IMR-90 (cell line): ENCODE measurements around the gene B3GAT3. TPM values are rescaled to one million over a fixed set of nuclear protein-coding genes. Genes with fewer than 3 reads are reported as not detected.
A peak's percentile ranks its signal among the peaks of the same experiment; 100 is the strongest.

ENCODE experiments used
- ATAC-seq: fragments of 200-7000 bp; cut with Tn5 transposase; 2 replicates; pipeline ENCODE4 v1.9.1; 2020; ENCODE audit warnings: low read depth, mild to moderate bottlenecking, moderate library complexity
- BruUV-seq: library from RNA; stranded (reverse); fragments of 400-500 nt; replicated peaks from 2 replicates; lab custom pipeline; 2021; lab: Mats Ljungman, UMichigan
- CTCF ChIA-PET: fragments of 300-600 bp; formaldehyde crosslinking; extraction: SDS; loops from one replicate; lab custom pipeline; 2021; ENCODE audit warnings: antibody characterized with exemption; lab: Yijun Ruan, JAX
- POLR2A ChIA-PET: fragments of 300-600 bp; sonication (Branson Sonifier 250); formaldehyde crosslinking; loops from one replicate; lab custom pipeline; 2022; ENCODE audit warnings: antibody characterized with exemption; ENCODE audit not compliant: unreplicated experiment; lab: Charles Lee
- DNase-seq: peaks from one replicate; pipeline ENCODE4 v3.0.0; 2013
- H2AFZ ChIP-seq: replicated peaks from 2 replicates; pipeline ENCODE3; 2013; ENCODE audit warnings: low read length, mild to moderate bottlenecking; ENCODE audit not compliant: poor library complexity
- H2AK5ac ChIP-seq: 2 replicates; pipeline ENCODE4 v1.6.1; 2013; ENCODE audit warnings: low read depth, low read length, inconsistent platforms
- H2AK9ac ChIP-seq: replicated peaks from 2 replicates; pipeline ENCODE3; 2013; ENCODE audit warnings: mild to moderate bottlenecking, low read depth, low read length, moderate library complexity; ENCODE audit not compliant: poor library complexity
- H2BK120ac ChIP-seq: 2 replicates; pipeline ENCODE4 v1.6.1; 2013; ENCODE audit warnings: low read depth, low read length, inconsistent platforms
- H2BK15ac ChIP-seq: 3 replicates; pipeline ENCODE4 v1.6.1; 2013; ENCODE audit warnings: low read depth, low read length, inconsistent platforms
- H2BK20ac ChIP-seq: 2 replicates; pipeline ENCODE4 v1.6.1; 2013; ENCODE audit warnings: low read depth, mild to moderate bottlenecking, inconsistent platforms, low read length, moderate library complexity
- H2BK5ac ChIP-seq: 2 replicates; pipeline ENCODE4 v1.6.1; 2013; ENCODE audit warnings: mild to moderate bottlenecking, low read depth, low read length, inconsistent platforms; ENCODE audit not compliant: poor library complexity, severe bottlenecking
- H3K14ac ChIP-seq: replicated peaks from 2 replicates; pipeline ENCODE4 v1.6.1; 2013; ENCODE audit warnings: low read depth, low read length, inconsistent platforms
- H3K18ac ChIP-seq: 2 replicates; pipeline ENCODE4 v1.6.1; 2013; ENCODE audit warnings: low read depth, low read length, control low read depth
- H3K23ac ChIP-seq: 2 replicates; pipeline ENCODE4 v1.6.1; 2013; ENCODE audit warnings: low read depth, low read length, inconsistent platforms
- H3K27ac ChIP-seq: 2 replicates; pipeline ENCODE4 v1.5.1; 2013; ENCODE audit warnings: mild to moderate bottlenecking, control low read depth, low read length; ENCODE audit not compliant: insufficient read depth
- H3K27me3 ChIP-seq: 2 replicates; pipeline ENCODE4 v1.6.1; 2013; ENCODE audit warnings: low read length; ENCODE audit not compliant: control insufficient read depth, insufficient read depth
- H3K36me3 ChIP-seq: 2 replicates; pipeline ENCODE4 v1.6.1; 2013; ENCODE audit warnings: low read length, mixed read lengths; ENCODE audit not compliant: control insufficient read depth, insufficient read depth
- H3K4ac ChIP-seq: 2 replicates; pipeline ENCODE4 v1.6.1; 2013; ENCODE audit warnings: low read depth, low read length, inconsistent platforms
- H3K4me1 ChIP-seq: 2 replicates; pipeline ENCODE4 v1.6.1; 2013; ENCODE audit warnings: low read length, mixed read lengths; ENCODE audit not compliant: control insufficient read depth, insufficient read depth
- H3K4me2 ChIP-seq: 2 replicates; pipeline ENCODE4 v1.6.1; 2013; ENCODE audit warnings: low read depth, mild to moderate bottlenecking, control low read depth, low read length, moderate library complexity
- H3K4me3 ChIP-seq: 2 replicates; pipeline ENCODE4 v1.5.1; 2013; ENCODE audit warnings: low read depth, mild to moderate bottlenecking, control low read depth, low read length, moderate library complexity; ENCODE audit not compliant: insufficient read depth
- H3K56ac ChIP-seq: 2 replicates; pipeline ENCODE4 v1.6.1; 2013; ENCODE audit warnings: low read length, inconsistent platforms; ENCODE audit not compliant: insufficient read depth; ENCODE audit errors: extremely low read depth
- H3K79me1 ChIP-seq, 2 experiments: 2 replicates each; pipeline ENCODE4 v1.6.1; 2013; ENCODE audit warnings: low read length in 2 of 2, inconsistent platforms in 1 of 2, low read depth in 1 of 2
- H3K9ac ChIP-seq: 2 replicates; pipeline ENCODE4 v1.6.1; 2013; ENCODE audit warnings: low read depth, low read length, control low read depth
- H3K9me1 ChIP-seq: 2 replicates; pipeline ENCODE4 v1.6.1; 2013; ENCODE audit warnings: low read length, inconsistent platforms; ENCODE audit not compliant: insufficient read depth
- H3K9me3 ChIP-seq: 2 replicates; pipeline ENCODE4 v1.6.1; 2013; ENCODE audit warnings: low read length; ENCODE audit not compliant: control insufficient read depth, insufficient read depth
- H4K20me1 ChIP-seq: 2 replicates; pipeline ENCODE4 v1.6.1; 2013; ENCODE audit warnings: low read length, inconsistent platforms; ENCODE audit not compliant: insufficient read depth
- H4K5ac ChIP-seq: 2 replicates; pipeline ENCODE4 v1.6.1; 2013; ENCODE audit warnings: mild to moderate bottlenecking, low read depth, low read length, control low read depth
- H4K8ac ChIP-seq, 2 experiments: 2 replicates each; pipeline ENCODE4 v1.6.1; 2013; ENCODE audit warnings: low read depth in 2 of 2, low read length in 2 of 2, control low read depth in 1 of 2, inconsistent platforms in 1 of 2
- H4K91ac ChIP-seq: 2 replicates; pipeline ENCODE4 v1.6.1; 2013; ENCODE audit warnings: low read depth, low read length, inconsistent platforms; ENCODE audit not compliant: insufficient read depth
- BHLHE40 ChIP-seq: fragments of 150-350 bp; IDR thresholded peaks from 2 replicates; pipeline ENCODE4 v1.6.1; 2016; ENCODE audit warnings: mild to moderate bottlenecking, low read depth, low read length
- CEBPB ChIP-seq: IDR thresholded peaks from 2 replicates; pipeline ENCODE4 v1.6.1; 2012; ENCODE audit warnings: low read depth, low read length, improper control_type of control experiment
- CHD1 ChIP-seq: IDR thresholded peaks from 2 replicates; pipeline ENCODE4 v1.6.1; 2012; ENCODE audit warnings: low read depth, low read length, improper control_type of control experiment
- FOS ChIP-seq: fragments of 150-350 bp; IDR thresholded peaks from 2 replicates; pipeline ENCODE4 v1.6.1; 2016; ENCODE audit warnings: low read depth, low read length
- MAFK ChIP-seq: IDR thresholded peaks from 2 replicates; pipeline ENCODE4 v1.6.1; 2012; ENCODE audit warnings: low read depth, low read length, improper control_type of control experiment
- MAZ ChIP-seq: IDR thresholded peaks from 2 replicates; pipeline ENCODE4 v1.6.1; 2012; ENCODE audit warnings: low read depth, mild to moderate bottlenecking, low read length, improper control_type of control experiment, moderate library complexity, borderline replicate concordance
- MXI1 ChIP-seq: IDR thresholded peaks from 2 replicates; pipeline ENCODE4 v1.6.1; 2012; ENCODE audit warnings: low read depth, mild to moderate bottlenecking, low read length, moderate library complexity, borderline replicate concordance
- NFE2L2 ChIP-seq: fragments of 150-350 bp; IDR thresholded peaks from 2 replicates; pipeline ENCODE4 v1.6.1; 2016; ENCODE audit warnings: low read depth, mild to moderate bottlenecking, low read length
- POLR2A ChIP-seq: IDR thresholded peaks from 2 replicates; pipeline ENCODE4 v1.6.1; 2012; ENCODE audit warnings: mild to moderate bottlenecking, low read depth, low read length
- RAD21 ChIP-seq: IDR thresholded peaks from 2 replicates; pipeline ENCODE4 v1.6.1; 2012; ENCODE audit warnings: low read length, improper control_type of control experiment
- RCOR1 ChIP-seq: IDR thresholded peaks from 2 replicates; pipeline ENCODE4 v1.6.1; 2012; ENCODE audit warnings: mild to moderate bottlenecking, low read length, improper control_type of control experiment; ENCODE audit not compliant: insufficient replicate concordance
- RFX5 ChIP-seq: IDR thresholded peaks from 2 replicates; pipeline ENCODE4 v1.8.0; 2012; ENCODE audit warnings: low read depth, mild to moderate bottlenecking, low read length, moderate library complexity
- SMC3 ChIP-seq: fragments of 150-350 bp; IDR thresholded peaks from 2 replicates; pipeline ENCODE4 v1.6.1; 2016; ENCODE audit warnings: low read depth, mild to moderate bottlenecking, antibody characterized with exemption, low read length, moderate library complexity
- WGBS, 2 experiments: methylation state at CpG; one replicate each; pipeline versions ENCODE4 v1.1.5 to v1.1.7; 2013; ENCODE audit warnings: missing lambda C conversion rate in 2 of 2; ENCODE audit not compliant: insufficient read length in 1 of 2; ENCODE audit errors: extremely low coverage in 2 of 2; 5-methylcytosine and 5-hydroxymethylcytosine counted together
- dilution Hi-C: fragments of 300-500 bp; cut with HindIII; formaldehyde crosslinking; loops from one replicate; pipeline ENCODE4 v1.14.3; 2018; ENCODE audit warnings: low sequenced_read_pairs; ENCODE audit not compliant: unreplicated experiment
- in situ Hi-C: fragments of 300-500 bp; cut with MboI; formaldehyde crosslinking; loops from 3 replicates; pipeline ENCODE4 v1.14.3; 2019; ENCODE audit warnings: low sequenced_read_pairs, inconsistent platforms, mixed read lengths
- intact Hi-C: fragments of 100-400 bp; cut with micrococcal nuclease; formaldehyde crosslinking; loops from 2 replicates; pipeline ENCODE4 v1.10.0; 2022
- polyA plus RNA-seq, 3 experiments: library from polyadenylated mRNA; depleted of rRNA; stranded (reverse); fragments of >200 nt; gene quantifications; 2 replicates each; pipeline ENCODE4 v1.2.3, GENCODE V29; 2012; ENCODE audit warnings: low replicate concordance in 1 of 3
- total RNA-seq: library from RNA; depleted of rRNA; stranded (reverse); fragments of >200 nt; gene quantifications from 2 replicates; pipeline ENCODE4 v1.2.3, GENCODE V29; 2012
- TF ChIP-seq, protein P1 (sequence below): fragments of 150-350 bp; IDR thresholded peaks from 2 replicates; pipeline ENCODE4 v1.6.1; 2016; ENCODE audit warnings: low read depth, mild to moderate bottlenecking, low read length, moderate library complexity, borderline replicate concordance
- TF ChIP-seq, protein P2 (sequence below): conservative IDR thresholded peaks from 2 replicates; pipeline ENCODE4 v1.5.1; 2012; ENCODE audit warnings: mild to moderate bottlenecking, low read depth, low read length, improper control_type of control experiment
- TF ChIP-seq, protein P3 (sequence below): fragments of 150-350 bp; IDR thresholded peaks from 2 replicates; pipeline ENCODE4 v1.6.1; 2017; ENCODE audit warnings: mild to moderate bottlenecking, antibody characterized with exemption, low read length, low read depth

Gene B3GAT3
- total and polyA plus RNA-seq, 2 of the 4 experiments (the other 2 are of a cell fraction), result 10.4 to 38.4 TPM

DNA sequence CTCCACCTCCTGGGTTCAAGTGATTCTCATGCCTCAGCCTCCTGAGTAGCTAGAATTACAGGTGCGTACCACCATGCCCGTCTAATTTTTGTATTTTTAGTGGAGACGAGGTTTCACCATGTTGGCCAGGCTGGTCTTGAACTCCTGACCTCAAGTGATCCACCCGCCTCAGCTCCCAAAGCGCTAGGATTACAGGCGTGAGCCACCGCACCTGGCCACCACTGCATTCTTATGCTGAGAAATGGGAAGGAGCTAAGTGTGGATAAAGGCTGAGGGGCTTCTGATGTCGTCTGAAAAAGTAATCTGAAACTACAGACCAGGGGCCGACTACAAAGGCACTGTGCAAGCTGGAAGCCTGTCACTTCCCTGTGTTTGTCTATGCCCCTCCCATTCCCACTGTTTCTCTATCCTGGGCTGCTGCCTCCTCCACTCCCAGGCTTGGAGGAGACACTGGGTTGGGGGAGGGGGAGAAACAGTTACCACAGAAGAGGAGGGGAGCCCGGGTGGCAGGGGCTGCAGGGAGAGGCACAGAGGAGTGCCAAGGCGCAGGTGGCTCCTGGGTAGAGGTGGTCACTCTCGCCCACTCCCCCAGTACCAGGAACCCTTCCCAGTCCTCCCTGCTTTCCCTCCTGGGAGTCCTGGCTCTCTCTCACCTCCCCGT lies 17.2 kb downstream of the B3GAT3 start:
- ChIA-PET CTCF (no interaction called here), POLR2A (no interaction called here)
- Histone ChIP-seq H3K4ac (no peak overlapping the region), H2BK120ac (no peak overlapping the region), H2AFZ (peak overlapping the region; percentile 41), H3K27ac (no peak overlapping the region), H3K4me1 (peaks cover 7% of the 10 kb centered on the region), H3K23ac (no peak overlapping the region; the same call in 1 of the 2 replicates), H3K79me1 (peaks cover 0 to 14% of the 10 kb centered on the region in 2 experiments; a peak in 2 of 4 replicates), H3K4me3 (no peak overlapping the region), H3K27me3 (no peaks in the 10 kb centered on the region), H2BK5ac (no peak overlapping the region), H3K14ac (no peak overlapping the region), H2AK9ac (peak overlapping the region; percentile 39), H4K8ac (no peak overlapping the region), H3K4me2 (no peak overlapping the region), H2BK20ac (no peak overlapping the region), H4K91ac (no peak overlapping the region), H4K20me1 (peaks cover 8% of the 10 kb centered on the region; the same call in 1 of the 2 replicates), H3K56ac (no peak overlapping the region), H3K9ac (no peak overlapping the region), H3K36me3 (peaks cover 28% of the 10 kb centered on the region), H3K9me3 (no peaks in the 10 kb centered on the region), H2AK5ac (no peak overlapping the region), H4K5ac (no peak overlapping the region), H3K18ac (no peak overlapping the region), H2BK15ac (no peak overlapping the region), H3K9me1 (peaks cover 5% of the 10 kb centered on the region)
- TF ChIP-seq FOS (no peak), NFE2L2 (no peak), MAZ (no peak), BHLHE40 (no peak), CEBPB (no peak), RCOR1 (no peak), RAD21 (no peak), CHD1 (no peak), MAFK (no peak), SMC3 (no peak), MXI1 (no peak), RFX5 (no peak), POLR2A (no peak)
- TF ChIP-seq, protein P1, sequence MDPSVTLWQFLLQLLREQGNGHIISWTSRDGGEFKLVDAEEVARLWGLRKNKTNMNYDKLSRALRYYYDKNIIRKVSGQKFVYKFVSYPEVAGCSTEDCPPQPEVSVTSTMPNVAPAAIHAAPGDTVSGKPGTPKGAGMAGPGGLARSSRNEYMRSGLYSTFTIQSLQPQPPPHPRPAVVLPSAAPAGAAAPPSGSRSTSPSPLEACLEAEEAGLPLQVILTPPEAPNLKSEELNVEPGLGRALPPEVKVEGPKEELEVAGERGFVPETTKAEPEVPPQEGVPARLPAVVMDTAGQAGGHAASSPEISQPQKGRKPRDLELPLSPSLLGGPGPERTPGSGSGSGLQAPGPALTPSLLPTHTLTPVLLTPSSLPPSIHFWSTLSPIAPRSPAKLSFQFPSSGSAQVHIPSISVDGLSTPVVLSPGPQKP, result no peak
- TF ChIP-seq, protein P2, sequence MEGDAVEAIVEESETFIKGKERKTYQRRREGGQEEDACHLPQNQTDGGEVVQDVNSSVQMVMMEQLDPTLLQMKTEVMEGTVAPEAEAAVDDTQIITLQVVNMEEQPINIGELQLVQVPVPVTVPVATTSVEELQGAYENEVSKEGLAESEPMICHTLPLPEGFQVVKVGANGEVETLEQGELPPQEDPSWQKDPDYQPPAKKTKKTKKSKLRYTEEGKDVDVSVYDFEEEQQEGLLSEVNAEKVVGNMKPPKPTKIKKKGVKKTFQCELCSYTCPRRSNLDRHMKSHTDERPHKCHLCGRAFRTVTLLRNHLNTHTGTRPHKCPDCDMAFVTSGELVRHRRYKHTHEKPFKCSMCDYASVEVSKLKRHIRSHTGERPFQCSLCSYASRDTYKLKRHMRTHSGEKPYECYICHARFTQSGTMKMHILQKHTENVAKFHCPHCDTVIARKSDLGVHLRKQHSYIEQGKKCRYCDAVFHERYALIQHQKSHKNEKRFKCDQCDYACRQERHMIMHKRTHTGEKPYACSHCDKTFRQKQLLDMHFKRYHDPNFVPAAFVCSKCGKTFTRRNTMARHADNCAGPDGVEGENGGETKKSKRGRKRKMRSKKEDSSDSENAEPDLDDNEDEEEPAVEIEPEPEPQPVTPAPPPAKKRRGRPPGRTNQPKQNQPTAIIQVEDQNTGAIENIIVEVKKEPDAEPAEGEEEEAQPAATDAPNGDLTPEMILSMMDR, result no peak
- TF ChIP-seq, protein P3, sequence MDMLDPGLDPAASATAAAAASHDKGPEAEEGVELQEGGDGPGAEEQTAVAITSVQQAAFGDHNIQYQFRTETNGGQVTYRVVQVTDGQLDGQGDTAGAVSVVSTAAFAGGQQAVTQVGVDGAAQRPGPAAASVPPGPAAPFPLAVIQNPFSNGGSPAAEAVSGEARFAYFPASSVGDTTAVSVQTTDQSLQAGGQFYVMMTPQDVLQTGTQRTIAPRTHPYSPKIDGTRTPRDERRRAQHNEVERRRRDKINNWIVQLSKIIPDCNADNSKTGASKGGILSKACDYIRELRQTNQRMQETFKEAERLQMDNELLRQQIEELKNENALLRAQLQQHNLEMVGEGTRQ, result no peak
- BruUV-seq, result no TSS peak
- in situ Hi-C loops (no loop called here), dilution Hi-C loops (no loop called here), intact Hi-C loops (no loop called here)
- DNase-seq (no peak), ATAC-seq (no peak)
- no CpG with 5 or more reads among the region's 13 CpGs for WGBS, 2 experiments
